ENCODE data around the gene DCST1. TPM values are rescaled to one million over a fixed set of nuclear protein-coding genes. Genes with fewer than 3 reads are reported as not detected.
A peak's percentile ranks its signal among the peaks of the same experiment; 100 is the strongest.

The DCST1 gene
- total RNA-seq, 1 donor from 2014 or later, result not detected

DNA sequence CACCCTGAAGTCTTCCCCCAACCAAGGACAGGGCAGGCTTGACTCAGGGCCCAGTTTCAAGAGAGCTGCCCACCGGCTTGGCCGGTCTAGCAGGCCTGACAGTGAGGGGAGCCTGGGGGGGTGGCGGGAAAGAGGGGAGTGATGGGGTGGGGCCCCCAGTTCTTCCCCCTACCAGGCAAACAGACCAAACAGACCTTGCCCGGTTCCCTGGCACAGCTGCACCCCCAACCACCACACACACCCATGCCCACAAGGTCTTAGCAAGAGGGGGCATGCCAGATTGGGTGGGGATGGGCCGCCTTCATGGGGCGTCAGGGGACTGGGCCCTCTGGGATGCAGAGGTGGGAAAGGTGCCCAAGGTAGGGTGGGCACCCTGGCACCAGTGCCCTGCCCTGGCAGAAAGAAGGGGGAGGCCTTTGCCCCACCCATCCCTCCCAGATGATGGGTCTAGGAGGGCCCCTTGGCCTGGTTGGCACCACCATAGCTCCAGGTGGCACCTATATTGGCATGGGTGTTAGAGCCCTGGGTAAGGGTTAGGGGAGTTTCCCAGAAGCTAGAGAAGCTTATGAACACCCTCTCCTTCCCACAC, 22.1 kb upstream of the DCST1 start:
- no peak for ATAC-seq (ENCODE audit: poor library complexity)
- peak; percentile 24 for DNase-seq
- intact Hi-C loops (cut with DNase I), result loop anchor here (10.0 kb wide), 1 partner anchor 107 kb away; no protein-coding TSS in a partner anchor

DNA sequence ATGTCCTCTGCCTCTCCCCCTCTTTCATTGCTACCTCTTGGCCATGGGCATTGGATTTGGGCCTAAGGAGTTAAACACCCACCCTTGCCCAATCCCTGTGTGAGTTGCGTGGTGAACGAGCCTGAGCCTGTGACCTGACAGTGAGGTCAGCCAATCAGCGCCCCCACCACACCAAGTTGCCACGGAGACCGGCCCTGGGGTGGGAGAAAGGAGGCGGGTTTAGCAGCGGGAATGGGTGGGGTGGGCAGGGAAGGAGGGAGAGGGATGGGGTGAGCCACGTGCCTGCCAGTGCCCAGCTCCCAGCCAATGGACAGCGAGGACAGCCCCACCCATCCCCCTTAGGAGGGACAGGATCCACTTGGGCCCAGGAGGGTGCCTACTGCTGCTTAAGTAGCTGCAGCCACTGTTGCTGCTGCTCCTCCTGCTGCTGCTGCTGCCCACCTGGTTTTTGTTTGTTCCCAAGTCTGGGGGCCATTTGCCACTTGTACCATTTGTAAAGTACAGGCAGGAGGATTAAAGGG, 21.5 kb upstream of the DCST1 start:
- DNase-seq (peak; percentile 83), ATAC-seq (ENCODE audit: poor library complexity) (peak; percentile 37)
- intact Hi-C loops (cut with DNase I), result loop anchor here (10.0 kb wide), 1 partner anchor 107 kb away; no protein-coding TSS in a partner anchor

DNA sequence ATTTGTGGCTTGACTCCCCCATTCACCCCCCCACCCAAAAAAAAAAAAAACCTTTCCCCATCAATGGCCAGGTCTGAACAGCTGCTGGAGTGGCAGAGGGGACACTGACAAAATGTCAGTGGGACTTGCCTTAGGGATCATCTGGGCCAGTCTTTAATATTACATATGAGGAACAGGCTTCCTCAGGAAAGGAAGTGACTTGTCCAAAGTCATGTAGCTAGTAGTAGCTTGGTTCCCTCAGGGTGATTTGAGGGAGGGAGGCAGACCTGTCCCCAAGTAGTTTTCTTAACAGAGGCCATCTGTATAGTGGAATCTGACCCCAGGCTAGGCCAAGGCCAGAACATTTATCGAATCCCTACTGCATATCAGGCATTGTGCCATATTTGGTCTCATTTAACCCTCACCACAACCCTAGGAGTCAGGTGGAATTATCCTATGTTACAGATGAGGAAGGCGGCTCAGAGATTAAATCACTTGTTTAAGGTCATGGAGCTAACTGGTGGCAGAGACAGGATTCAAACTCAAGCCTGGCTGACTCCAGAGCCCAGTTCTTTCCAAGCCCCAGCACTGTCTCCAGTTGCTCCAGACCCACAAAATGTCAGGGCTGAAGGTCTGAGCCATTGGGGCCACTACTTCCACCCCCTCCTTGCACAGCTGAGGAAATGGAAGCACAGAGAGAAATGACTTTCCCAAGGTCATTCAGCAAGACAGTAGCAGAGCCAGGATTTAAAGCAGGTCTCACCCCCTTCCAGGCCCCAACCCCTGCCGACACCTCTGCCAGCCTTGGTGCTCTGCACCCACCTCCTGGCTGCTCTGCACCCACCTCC, 20.6 kb upstream of the DCST1 start:
- ATAC-seq (ENCODE audit: poor library complexity), result no peak
- intact Hi-C loops (cut with DNase I), result loop anchor here (10.0 kb wide), 1 partner anchor 108 kb away; no protein-coding TSS in a partner anchor
- DNase-seq, result no peak

GRCh38 chr1:155013632-155014031, 20.0 kb upstream of the DCST1 start:
- ATAC-seq (ENCODE audit: poor library complexity) (no peak), DNase-seq (peak; percentile 21)
- intact Hi-C loops (cut with DNase I), result loop anchor here (10.0 kb wide), 1 partner anchor 109 kb away; no protein-coding TSS in a partner anchor

GRCh38 chr1:155014709-155015508, 18.7 kb upstream of the DCST1 start:
- DNase-seq (peak; percentile 37), ATAC-seq (ENCODE audit: poor library complexity) (no peak)
- intact Hi-C loops (cut with DNase I), result loop anchor here (5.0 to 10.0 kb wide), 2 partner anchors 43 to 110 kb away; partner anchors contain the start of genes CKS1B and SHC1

- ATAC-seq (ENCODE audit: poor library complexity) (no peak), DNase-seq (peak; percentile 43)
- intact Hi-C loops (cut with DNase I), result loop anchor here (5.0 to 10.0 kb wide), 2 partner anchors 43 to 111 kb away; partner anchors contain the start of genes CKS1B and SHC1
Measured at GRCh38 chr1:155015527-155016230, 17.9 kb upstream of the DCST1 start.

DNA sequence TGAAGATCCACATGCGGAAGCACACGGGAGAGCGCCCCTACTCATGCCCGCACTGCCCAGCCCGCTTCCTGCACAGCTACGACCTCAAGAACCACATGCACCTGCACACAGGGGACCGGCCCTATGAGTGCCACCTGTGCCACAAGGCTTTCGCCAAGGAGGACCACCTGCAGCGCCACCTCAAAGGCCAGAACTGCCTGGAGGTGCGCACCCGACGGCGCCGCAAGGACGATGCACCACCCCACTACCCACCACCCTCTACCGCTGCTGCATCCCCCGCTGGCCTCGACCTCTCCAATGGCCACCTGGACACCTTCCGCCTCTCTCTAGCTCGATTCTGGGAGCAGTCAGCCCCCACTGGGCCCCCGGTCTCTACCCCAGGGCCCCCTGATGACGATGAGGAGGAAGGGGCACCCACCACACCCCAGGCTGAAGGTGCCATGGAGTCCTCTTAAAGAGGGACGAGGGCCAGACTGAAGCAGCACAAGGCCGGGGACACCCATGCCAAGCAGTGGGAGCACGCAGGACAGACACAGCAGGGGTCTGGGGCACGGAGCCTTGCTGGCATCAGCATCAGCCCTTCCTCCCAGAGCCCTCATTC, 17.3 kb upstream of the DCST1 start:
- DNase-seq, result peak; percentile 44
- ATAC-seq (ENCODE audit: poor library complexity), result no peak
- intact Hi-C loops (cut with DNase I), result loop anchor here (5.0 to 10.0 kb wide), 2 partner anchors 44 to 112 kb away; partner anchors contain the start of genes CKS1B and SHC1

- peak; percentile 94 for ATAC-seq (ENCODE audit: poor library complexity)
- intact Hi-C loops (cut with DNase I), result loop anchor here (5.0 to 10.0 kb wide), 2 partner anchors 45 to 112 kb away; partner anchors contain the start of genes CKS1B and SHC1
- DNase-seq, result peak; percentile 94
Measured at GRCh38 chr1:155017041-155017945, 16.3 kb upstream of the DCST1 start.

DNA sequence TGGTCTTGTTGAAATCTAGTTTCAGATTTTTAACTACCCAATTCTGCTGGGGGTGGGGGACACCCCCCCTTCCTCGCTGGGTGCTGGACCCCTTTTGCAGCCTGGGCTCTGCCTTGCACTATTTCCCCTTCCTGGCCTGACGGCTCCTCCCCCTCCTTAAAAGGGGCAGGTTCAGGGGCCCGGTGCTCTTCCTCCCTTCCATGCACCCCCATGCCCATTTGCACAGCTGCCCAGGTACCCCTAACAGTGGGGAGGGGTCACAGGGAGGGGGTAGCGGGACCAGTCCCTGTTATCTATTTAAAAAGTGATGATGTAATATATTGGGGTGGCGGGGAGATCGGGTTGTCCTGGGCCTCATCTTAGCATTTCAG, 15.7 kb upstream of the DCST1 start:
- intact Hi-C loops (cut with DNase I), result loop anchor here (5.0 to 10.0 kb wide), 2 partner anchors 46 to 113 kb away; partner anchors contain the start of genes CKS1B and SHC1
- DNase-seq (peak; percentile 42), ATAC-seq (ENCODE audit: poor library complexity) (peak; percentile 2)

DNA sequence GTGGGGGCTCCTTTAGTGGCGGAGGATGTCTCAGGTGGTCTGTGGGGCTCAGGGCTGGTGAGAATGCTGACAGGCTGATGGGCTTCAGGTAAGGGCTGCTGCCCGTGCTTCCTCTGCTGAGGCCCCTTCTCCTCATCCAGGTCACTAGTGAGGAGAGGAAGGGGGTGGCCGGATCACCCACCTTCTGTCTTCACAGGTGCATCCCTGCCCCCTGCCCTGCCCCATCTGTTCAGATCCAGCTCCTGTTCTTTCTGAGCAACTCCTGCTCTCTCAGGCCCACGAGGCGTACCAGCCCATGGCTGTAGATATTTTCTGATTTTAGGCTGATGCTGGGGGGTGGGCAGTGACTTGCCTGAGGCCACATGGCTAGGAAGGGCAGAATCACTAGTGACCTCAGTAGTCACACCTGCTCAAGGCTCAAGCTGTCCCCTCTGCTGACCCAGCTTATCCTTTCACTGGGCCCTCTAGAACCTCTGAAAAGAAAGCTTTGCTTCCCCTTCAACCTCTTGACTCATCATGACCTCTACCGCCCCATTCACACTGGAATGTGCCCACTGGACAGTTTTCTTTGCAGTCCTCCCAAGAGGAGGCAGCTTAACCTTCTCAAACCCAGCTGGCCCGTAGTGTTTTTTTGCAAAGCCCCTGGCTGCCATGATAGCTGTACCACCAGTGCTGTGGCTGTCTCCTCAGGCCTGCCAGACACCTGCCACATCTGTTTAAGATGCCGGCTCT, 14.8 kb upstream of the DCST1 start:
- no peak for ATAC-seq (ENCODE audit: poor library complexity)
- DNase-seq, result peak; percentile 23
- intact Hi-C loops (cut with DNase I), result loop anchor here (5.0 to 10.0 kb wide), 2 partner anchors 46 to 114 kb away; partner anchors contain the start of genes CKS1B and SHC1

DNA sequence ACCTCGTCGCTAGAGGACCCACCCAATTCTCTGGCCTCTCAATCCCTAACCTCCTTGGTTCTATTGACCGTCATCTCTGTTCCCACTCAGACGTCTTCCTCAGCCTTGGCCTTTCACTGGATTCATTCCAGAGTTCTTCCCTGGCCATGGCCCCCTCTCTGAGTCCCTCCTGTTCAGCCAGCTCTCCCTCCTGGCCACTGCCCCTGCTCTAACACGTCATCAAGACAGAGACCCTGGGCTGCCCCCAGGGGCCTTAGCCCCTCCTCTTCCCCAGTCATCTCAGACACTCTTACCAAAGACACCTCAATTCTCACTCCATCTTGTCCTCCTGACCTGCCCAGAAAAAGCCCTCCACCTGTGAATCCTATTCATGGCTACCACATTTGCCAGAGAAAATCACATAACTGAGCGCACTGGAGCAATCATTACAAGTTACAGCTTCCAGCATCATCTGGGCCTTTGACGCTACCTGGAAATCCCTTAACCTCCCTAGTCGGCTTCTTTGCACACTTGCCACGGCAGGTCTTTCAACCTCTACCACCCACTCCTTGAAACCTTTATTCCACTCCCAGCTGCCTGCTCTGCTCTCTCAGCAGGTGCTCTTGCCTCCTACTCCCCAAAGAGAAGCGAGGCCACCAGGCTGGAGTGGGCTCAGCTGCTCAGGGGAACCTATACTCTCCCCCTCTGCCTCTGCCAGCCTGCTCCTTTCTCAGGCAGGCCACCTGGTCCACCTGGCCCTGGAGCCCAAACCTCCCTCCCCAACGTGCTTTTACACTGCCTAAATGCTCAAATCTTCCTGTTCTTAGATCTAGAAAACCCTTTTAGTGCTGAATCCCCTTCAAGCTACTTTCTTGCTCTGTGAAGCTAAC, 14.0 kb upstream of the DCST1 start:
- no peak for DNase-seq
- intact Hi-C loops (cut with DNase I), result loop anchor here (5.0 to 10.0 kb wide), 2 partner anchors 47 to 115 kb away; partner anchors contain the start of genes CKS1B and SHC1
- no peak for ATAC-seq (ENCODE audit: poor library complexity)

DNA sequence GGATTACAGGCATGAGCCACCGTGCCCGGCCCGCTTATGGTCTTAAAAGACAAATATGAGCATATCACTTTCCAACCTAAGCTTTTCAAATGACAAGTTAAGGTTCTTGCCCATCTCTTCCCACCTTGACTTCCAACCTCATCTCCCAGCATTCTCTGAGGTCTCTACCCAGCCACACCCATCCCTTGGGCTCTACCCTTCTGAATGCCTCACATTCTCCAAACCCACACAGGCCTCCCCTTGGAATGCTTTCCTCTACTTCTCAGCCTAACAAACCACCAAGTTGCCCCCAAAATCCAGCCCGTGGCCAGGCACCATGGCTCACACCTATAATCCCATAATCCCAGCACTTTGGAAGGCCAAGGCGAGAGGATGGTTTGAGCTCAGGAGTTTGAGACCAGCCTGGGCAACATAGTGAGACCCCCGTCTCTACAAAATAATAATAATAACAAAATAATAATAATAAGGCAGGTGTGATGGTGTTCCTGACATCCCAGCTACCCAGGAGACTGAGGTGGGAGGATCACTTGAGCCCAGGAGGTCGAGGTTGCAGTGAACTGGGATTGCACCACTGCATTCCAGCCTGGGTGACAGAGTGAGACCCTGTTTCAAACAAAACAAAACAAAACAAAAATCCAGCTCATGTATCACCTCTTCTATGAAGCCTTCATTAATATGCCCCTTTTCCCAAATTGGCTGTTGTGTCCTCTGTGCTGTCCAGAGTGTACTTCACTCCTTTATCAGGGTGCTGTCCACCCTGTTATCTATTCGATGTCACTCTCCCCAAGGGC, 11.3 kb upstream of the DCST1 start:
- intact Hi-C loops (cut with DNase I), result no loop called here
- no peak for DNase-seq
- no peak for ATAC-seq (ENCODE audit: poor library complexity)

DNA sequence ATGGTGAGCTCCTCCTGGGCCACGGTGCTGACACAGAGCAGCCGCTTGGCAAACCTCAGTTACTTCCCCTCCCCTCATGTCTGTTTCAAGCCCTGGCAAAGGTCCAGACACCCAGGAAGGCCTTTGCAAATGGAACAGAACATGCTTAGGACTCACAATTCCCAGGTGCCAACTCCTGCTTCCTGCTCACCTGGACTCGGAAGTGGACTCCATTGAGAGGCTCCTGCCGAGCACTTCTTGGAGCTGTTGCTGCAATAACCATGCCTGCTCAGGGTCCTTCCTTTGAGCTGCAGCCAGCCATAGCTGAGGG, 10.7 kb upstream of the DCST1 start:
- intact Hi-C loops (cut with DNase I), result no loop called here
- ATAC-seq (ENCODE audit: poor library complexity) (peak; percentile 54), DNase-seq (no peak)

DNA sequence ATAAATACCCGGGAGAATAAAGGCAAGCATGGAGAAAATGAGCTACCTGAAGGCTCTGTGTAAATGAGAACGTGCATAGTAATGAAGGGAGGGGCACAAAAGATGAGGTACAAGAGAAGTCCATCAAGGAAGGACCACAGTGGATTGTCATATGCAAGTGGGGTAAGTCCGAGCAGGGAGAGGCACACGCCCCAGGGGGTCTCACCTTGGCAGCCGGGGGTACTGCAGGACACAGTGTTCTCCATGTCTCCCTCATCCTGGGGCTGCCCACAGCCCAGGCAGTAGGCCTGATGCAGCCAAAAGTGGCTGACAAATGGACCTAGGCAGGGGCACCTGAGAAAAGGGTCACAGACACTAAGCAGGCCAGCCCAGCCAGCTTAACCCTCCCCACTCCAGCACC, 10.0 kb upstream of the DCST1 start:
- no peak for ATAC-seq (ENCODE audit: poor library complexity)
- DNase-seq, result no peak

More for the DNA sequence above, 10.0 kb upstream of the DCST1 start:
- intact Hi-C loops (cut with DNase I), result no loop called here
